Measurements from ENCODE around the gene PTPN5.
A peak's percentile ranks its signal among the peaks of the same experiment; 100 is the strongest.

- TF ChIP-seq CTCF (IDR thresholded peaks at IDR 0.05): peak; percentile 42 to 81 (median 54)
- TF ChIP-seq POLR2A (IDR thresholded peaks at IDR 0.05): no peak
Observed at GRCh38 chr11:18727479-18728236, 63.9 kb downstream of the PTPN5 start.
